DND-41 (cell line): Measurements from ENCODE around the gene LFNG.

Source experiments
- ATAC-seq: fragments of 200-7000 bp; cut with Tn5 transposase; 3 replicates; pipeline ENCODE4 v1.9.1; 2021; ENCODE audit warnings: low read depth; ENCODE audit not compliant: insufficient read depth
- DNase-seq: peaks from one replicate; pipeline ENCODE4 v3.0.0-alpha.2; 2020
- H2AFZ ChIP-seq: 2 replicates; pipeline ENCODE4 v1.6.0; 2012; ENCODE audit warnings: low read depth, low read length
- H3K27ac ChIP-seq: 2 replicates; pipeline ENCODE4 v1.5.1; 2012; ENCODE audit warnings: low read length, inconsistent platforms
- H3K27me3 ChIP-seq: fragments of 200-600 bp; sonication (generic); 2 replicates; pipeline ENCODE4 v1.6.0; 2012; ENCODE audit warnings: low read length, mild to moderate bottlenecking, inconsistent platforms; ENCODE audit not compliant: insufficient read depth, poor library complexity
- H3K36me3 ChIP-seq: 2 replicates; pipeline ENCODE4 v1.5.1; 2012; ENCODE audit warnings: low read length, inconsistent platforms; ENCODE audit not compliant: insufficient read depth
- H3K4me1 ChIP-seq: 2 replicates; pipeline ENCODE4 v1.5.1; 2012; ENCODE audit warnings: mild to moderate bottlenecking, low read length; ENCODE audit not compliant: insufficient read depth
- H3K4me2 ChIP-seq: 2 replicates; pipeline ENCODE4 v1.6.0; 2012; ENCODE audit warnings: mild to moderate bottlenecking, moderate library complexity, low read length, inconsistent platforms; ENCODE audit not compliant: insufficient read depth
- H3K4me3 ChIP-seq, 2 experiments: fragments of 200-600 bp in 1 of 2; shearing (Covaris generic) in 1 of 2; 2 replicates each; pipeline ENCODE4 v1.5.1; 2012 to 2016; ENCODE audit warnings: inconsistent platforms in 2 of 2, low read length in 2 of 2, mild to moderate bottlenecking in 2 of 2, low read depth in 1 of 2, moderate library complexity in 1 of 2
- H3K79me2 ChIP-seq: 2 replicates; pipeline ENCODE4 v1.6.0; 2012; ENCODE audit warnings: low read length, inconsistent platforms; ENCODE audit not compliant: insufficient read depth
- H3K9ac ChIP-seq: 2 replicates; pipeline ENCODE4 v1.6.0; 2012; ENCODE audit warnings: low read depth, mild to moderate bottlenecking, inconsistent platforms, low read length, moderate library complexity
- H3K9me3 ChIP-seq: 2 replicates; pipeline ENCODE4 v1.5.1; 2012; ENCODE audit warnings: low read length, moderate library complexity, mild to moderate bottlenecking, inconsistent platforms; ENCODE audit not compliant: insufficient read depth, severe bottlenecking
- H4K20me1 ChIP-seq: 2 replicates; pipeline ENCODE4 v1.6.0; 2012; ENCODE audit warnings: low read length; ENCODE audit not compliant: insufficient read depth
- EZH2 ChIP-seq: IDR thresholded peaks from 3 replicates; pipeline ENCODE4 v1.6.1; 2012; ENCODE audit warnings: borderline replicate concordance, low read depth, mild to moderate bottlenecking, moderate library complexity, low read length, inconsistent platforms; ENCODE audit not compliant: severe bottlenecking
- TF ChIP-seq, protein P1 (sequence below): IDR thresholded peaks from 2 replicates; pipeline ENCODE4 v1.5.1; 2012; ENCODE audit warnings: borderline replicate concordance, low read length, moderate library complexity, mild to moderate bottlenecking; ENCODE audit not compliant: poor library complexity, severe bottlenecking; ENCODE audit errors: extremely low read depth

Gene LFNG

DNA sequence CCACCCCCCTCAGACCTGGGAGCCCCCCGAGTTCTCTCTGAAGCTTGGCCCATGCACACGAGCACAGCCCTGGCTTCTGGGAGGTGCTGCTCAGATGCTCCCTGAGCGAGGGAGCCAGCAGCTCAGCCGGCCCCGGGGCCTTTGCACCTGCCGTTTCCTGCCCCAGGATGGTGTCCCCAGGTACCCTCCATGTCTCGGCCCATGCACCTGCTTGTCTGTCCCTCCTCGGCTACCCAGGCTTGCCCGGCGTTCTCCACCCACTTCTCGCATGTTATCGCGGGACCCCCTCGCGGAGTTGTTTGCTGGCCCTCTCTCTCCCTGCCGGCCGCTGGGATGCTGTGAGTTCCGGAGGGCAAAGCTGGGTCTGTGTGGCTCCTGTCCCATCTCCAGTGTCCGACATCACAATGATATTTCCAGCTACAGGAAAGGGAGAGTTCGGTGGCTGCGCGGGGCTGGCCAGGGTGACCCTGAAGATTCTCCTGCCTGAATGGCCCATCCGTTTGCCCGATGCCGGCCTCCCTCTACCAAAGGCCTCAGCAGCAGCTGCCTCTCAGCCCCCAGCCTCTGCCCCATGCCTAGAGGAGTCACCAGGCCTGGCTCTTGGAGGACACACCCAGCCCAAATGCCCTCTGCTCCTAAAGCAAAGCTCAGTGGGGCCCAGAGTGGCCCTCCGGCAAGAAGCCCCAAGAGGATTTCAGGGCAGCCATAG is 12.2 kb upstream of the LFNG start:
- Histone ChIP-seq H3K4me2 (peak overlapping the region; percentile 73), H3K9me3 (no peaks in the 10 kb centered on the region), H2AFZ (no peak overlapping the region), H3K27ac (no peak overlapping the region), H3K4me3 (peak overlapping the region in 1 of 2 experiments; percentile 52; a peak in 2 of 4 replicates), H3K79me2 (no peaks in the 10 kb centered on the region), H3K36me3 (no peaks in the 10 kb centered on the region), H3K4me1 (peaks cover 33% of the 10 kb centered on the region), H4K20me1 (peaks cover 19% of the 10 kb centered on the region), H3K27me3 (no peaks in the 10 kb centered on the region), H3K9ac (peak overlapping the region; percentile 37; the same call in 1 of the 2 replicates)
- DNase-seq (no peak), ATAC-seq (no peak)
- TF ChIP-seq EZH2: no peak
- TF ChIP-seq, protein P1, sequence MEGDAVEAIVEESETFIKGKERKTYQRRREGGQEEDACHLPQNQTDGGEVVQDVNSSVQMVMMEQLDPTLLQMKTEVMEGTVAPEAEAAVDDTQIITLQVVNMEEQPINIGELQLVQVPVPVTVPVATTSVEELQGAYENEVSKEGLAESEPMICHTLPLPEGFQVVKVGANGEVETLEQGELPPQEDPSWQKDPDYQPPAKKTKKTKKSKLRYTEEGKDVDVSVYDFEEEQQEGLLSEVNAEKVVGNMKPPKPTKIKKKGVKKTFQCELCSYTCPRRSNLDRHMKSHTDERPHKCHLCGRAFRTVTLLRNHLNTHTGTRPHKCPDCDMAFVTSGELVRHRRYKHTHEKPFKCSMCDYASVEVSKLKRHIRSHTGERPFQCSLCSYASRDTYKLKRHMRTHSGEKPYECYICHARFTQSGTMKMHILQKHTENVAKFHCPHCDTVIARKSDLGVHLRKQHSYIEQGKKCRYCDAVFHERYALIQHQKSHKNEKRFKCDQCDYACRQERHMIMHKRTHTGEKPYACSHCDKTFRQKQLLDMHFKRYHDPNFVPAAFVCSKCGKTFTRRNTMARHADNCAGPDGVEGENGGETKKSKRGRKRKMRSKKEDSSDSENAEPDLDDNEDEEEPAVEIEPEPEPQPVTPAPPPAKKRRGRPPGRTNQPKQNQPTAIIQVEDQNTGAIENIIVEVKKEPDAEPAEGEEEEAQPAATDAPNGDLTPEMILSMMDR: no peak

DNA sequence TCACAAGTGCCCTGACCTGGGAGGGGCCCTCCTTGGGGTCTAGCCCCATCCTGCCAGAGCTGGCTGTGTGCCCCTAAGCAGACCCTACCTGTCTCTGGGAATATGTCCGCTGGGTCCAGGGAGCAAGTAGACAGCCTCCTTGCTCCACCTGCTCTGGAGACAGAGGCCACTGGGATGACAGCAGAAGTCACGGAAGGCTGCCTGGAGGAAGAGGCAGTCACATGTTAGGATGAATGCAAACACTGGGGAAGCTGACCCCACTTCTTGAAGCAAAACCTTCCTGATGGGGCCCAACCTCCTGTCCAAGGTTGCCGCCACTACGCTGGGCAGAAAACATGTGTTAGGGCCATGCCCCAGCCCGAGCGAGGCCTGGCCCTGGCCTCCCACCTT is 11.7 kb upstream of the LFNG start:
- peaks cover 33% of the 10 kb centered on the region for H3K4me1 ChIP-seq
- H3K9me3 ChIP-seq: no peaks in the 10 kb centered on the region
- H3K79me2 ChIP-seq: no peaks in the 10 kb centered on the region
- H2AFZ ChIP-seq: peak overlapping the region; percentile 56; the same call in 1 of the 2 replicates
- ATAC-seq (no peak), DNase-seq (no peak)
- peak overlapping the region; percentile 73 for H3K4me2 ChIP-seq
- no peaks in the 10 kb centered on the region for H3K27me3 ChIP-seq
- TF ChIP-seq EZH2: no peak
- TF ChIP-seq, protein P1: no peak
- peak overlapping the region; percentile 37 for H3K9ac ChIP-seq
- peak overlapping the region; percentile 71 for H3K27ac ChIP-seq
- H3K4me3 ChIP-seq: peak overlapping the region in 1 of 2 experiments; percentile 52; a peak in 2 of 4 replicates
- H3K36me3 ChIP-seq: no peaks in the 10 kb centered on the region
- peaks cover 17% of the 10 kb centered on the region for H4K20me1 ChIP-seq

DNA sequence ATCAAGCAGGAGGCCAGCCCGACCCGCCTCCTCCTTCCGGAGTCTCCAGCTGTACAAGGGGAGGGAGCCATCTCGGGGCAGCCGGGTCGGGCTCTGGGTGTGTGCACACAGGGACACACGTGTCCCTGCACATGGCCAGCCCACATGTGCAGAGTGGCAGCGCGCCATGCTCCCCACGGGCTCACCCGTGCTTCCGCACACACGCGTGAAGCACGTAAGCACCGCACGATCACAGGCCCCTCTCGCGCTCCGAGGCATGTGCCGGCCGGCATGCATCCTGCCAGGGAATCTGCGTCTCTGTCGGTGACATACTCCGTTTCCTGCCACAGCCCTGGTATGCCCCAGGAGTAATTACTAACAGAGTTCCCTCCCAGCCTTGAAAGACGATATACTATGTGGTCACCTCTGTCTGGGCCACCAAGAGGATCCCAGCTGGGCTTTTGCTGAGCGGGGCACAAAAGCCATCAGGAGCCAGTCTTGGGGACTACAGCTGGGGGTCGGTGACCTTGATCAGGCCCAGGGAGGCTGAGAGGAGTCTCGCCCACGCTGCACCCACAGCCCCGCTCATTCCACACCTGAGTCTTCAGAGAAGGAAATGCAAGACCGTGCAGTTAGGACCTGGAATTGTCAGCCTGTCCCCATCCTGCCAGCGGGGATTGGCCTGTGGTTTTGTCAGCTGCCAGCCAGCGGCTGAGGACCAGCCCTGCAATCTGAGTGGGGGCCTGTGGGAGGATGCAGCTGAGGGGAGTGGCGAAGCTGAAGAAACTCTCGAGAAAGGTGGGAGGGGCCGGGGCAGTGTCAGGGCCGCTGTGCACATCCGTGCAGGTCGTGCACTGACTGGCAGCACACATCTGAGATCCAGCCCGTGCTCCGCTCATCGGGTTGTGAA is 11.0 kb upstream of the LFNG start:
- Histone ChIP-seq H3K9me3 (no peaks in the 10 kb centered on the region), H3K4me1 (peaks cover 33% of the 10 kb centered on the region), H3K36me3 (no peaks in the 10 kb centered on the region), H3K27ac (peak overlapping the region; percentile 71), H2AFZ (peak overlapping the region; percentile 56; the same call in 1 of the 2 replicates), H3K4me3 (peak overlapping the region in 1 of 2 experiments; percentile 52; a peak in 2 of 4 replicates), H4K20me1 (peaks cover 12% of the 10 kb centered on the region; the same call in 1 of the 2 replicates), H3K9ac (peak overlapping the region; percentile 37), H3K27me3 (no peaks in the 10 kb centered on the region), H3K4me2 (peak overlapping the region; percentile 73), H3K79me2 (no peaks in the 10 kb centered on the region)
- ATAC-seq (peak; percentile 89), DNase-seq (peak; percentile 93)
- TF ChIP-seq, protein P1: no peak
- no peak for TF ChIP-seq EZH2
